Suprapubic skin (tissue), 4 donors: ENCODE results near the gene TGM3. TPM values are rescaled to one million over a fixed set of nuclear protein-coding genes. Genes with fewer than 3 reads are reported as not detected.
A peak's percentile ranks its signal among the peaks of the same experiment; 100 is the strongest.

Experiments used
- DNase-seq, 2 donors: peaks; one replicate each; pipeline ENCODE4 v3.0.0-alpha.2; 2019; ENCODE audit warnings: low spot score in 2 of 2
- H3K27ac ChIP-seq: fragments of 200-600 bp; sonication (generic); one replicate; pipeline ENCODE4 v1.5.1; 2019
- H3K27me3 ChIP-seq: fragments of 200-600 bp; sonication (generic); one replicate; pipeline ENCODE4 v1.5.1; 2019
- H3K36me3 ChIP-seq: fragments of 200-600 bp; sonication (generic); one replicate; pipeline ENCODE4 v1.5.1; 2019
- H3K4me1 ChIP-seq: fragments of 200-600 bp; sonication (generic); one replicate; pipeline ENCODE4 v1.5.1; 2019
- H3K4me3 ChIP-seq: fragments of 200-600 bp; sonication (generic); one replicate; pipeline ENCODE4 v1.5.1; 2019; ENCODE audit warnings: mild to moderate bottlenecking
- H3K9me3 ChIP-seq: fragments of 200-600 bp; sonication (generic); one replicate; pipeline ENCODE4 v1.5.1; 2019
- CTCF ChIP-seq, 2 donors: fragments of 200-600 bp in 1 of 2; fragments of 450-650 bp in 1 of 2; sonication (generic) in 1 of 2; IDR thresholded peaks; one replicate each; pipeline ENCODE4 v1.5.1; 2016 to 2019; ENCODE audit warnings: antibody characterized with exemption in 2 of 2, mild to moderate bottlenecking in 1 of 2, moderate library complexity in 1 of 2
- EP300 ChIP-seq: sonication (generic); formaldehyde crosslinking; IDR thresholded peaks from one replicate; pipeline ENCODE4 v1.6.1; 2017; ENCODE audit warnings: antibody characterized with exemption
- POLR2A ChIP-seq, 2 donors: fragments of 450-650 bp; IDR thresholded peaks; one replicate each; pipeline ENCODE4 v1.6.1; 2017; ENCODE audit warnings: antibody characterized with exemption in 2 of 2, mild to moderate bottlenecking in 2 of 2, moderate library complexity in 2 of 2
- POLR2AphosphoS5 ChIP-seq, 3 donors: sonication (generic); formaldehyde crosslinking; IDR thresholded peaks; one replicate each; pipeline ENCODE4 v1.6.1; 2017; ENCODE audit warnings: antibody characterized with exemption in 3 of 3
- WGBS: methylation state at CpG from one replicate; pipeline ENCODE4 v1.1.5; 2018; 5-methylcytosine and 5-hydroxymethylcytosine counted together
- total RNA-seq, 4 donors: library from RNA; depleted of rRNA; stranded (reverse); fragments of >200 nt; gene quantifications; one replicate each; pipeline ENCODE4 v1.1.0, GENCODE V29; 2016

Gene TGM3
- total RNA-seq, 4 donors from 2014 or later: 24.9 to 56.5 (median 44.8) TPM

DNA sequence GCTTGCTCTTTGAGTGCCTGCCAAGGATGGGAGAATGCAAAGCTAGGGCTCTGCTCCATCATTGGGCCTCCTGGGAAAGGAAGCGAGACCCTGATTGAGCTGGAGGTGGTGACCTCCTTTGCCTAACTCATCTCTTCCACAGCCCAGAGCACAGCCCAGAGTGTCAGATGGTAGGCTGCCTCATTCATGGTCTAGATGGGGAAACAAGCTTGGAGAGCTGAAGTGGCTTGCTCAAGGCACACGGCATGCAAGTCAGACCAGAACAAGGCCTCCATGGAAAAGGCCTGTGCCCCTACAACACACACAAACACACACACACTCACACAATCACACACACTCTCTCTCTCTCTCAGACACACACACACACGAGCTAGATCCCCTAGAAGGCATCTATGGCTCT lies 17.5 kb downstream of the TGM3 start:
- no peak overlapping the region for H3K27ac ChIP-seq
- 65% methylated on average over 3 of the region's 3 CpGs for WGBS
- DNase-seq: peak in 1 of 2 donors; percentile 18
- no peaks in the 10 kb centered on the region for H3K27me3 ChIP-seq
- no peaks in the 10 kb centered on the region for H3K36me3 ChIP-seq
- TF ChIP-seq EP300 (no peak), POLR2A (IDR thresholded peaks at IDR 0.05) (no peak), CTCF (IDR thresholded peaks at IDR 0.05) (no peak), POLR2AphosphoS5 (IDR thresholded peaks at IDR 0.05) (no peak)
- H3K9me3 ChIP-seq: no peaks in the 10 kb centered on the region
- H3K4me1 ChIP-seq: peaks cover 20% of the 10 kb centered on the region
- no peak overlapping the region for H3K4me3 ChIP-seq

- no peaks in the 10 kb centered on the region for H3K9me3 ChIP-seq
- peak overlapping the region; percentile 49 for H3K27ac ChIP-seq
Measured at GRCh38 chr20:2314759-2315439, 19.1 kb downstream of the TGM3 start.

GRCh38 chr20:2315440-2315778 lies 19.6 kb downstream of the TGM3 start:
- no peak overlapping the region for H3K4me3 ChIP-seq
- H3K4me1 ChIP-seq: peaks cover 20% of the 10 kb centered on the region
- 58% methylated on average over 1 of the region's 1 CpG for WGBS
- no peak for TF ChIP-seq EP300
- no peak for TF ChIP-seq POLR2AphosphoS5 (IDR thresholded peaks at IDR 0.05)
- no peak for TF ChIP-seq CTCF (IDR thresholded peaks at IDR 0.05)
- TF ChIP-seq POLR2A (IDR thresholded peaks at IDR 0.05): no peak
- no peak for DNase-seq
- H3K27ac ChIP-seq: no peak overlapping the region
- no peaks in the 10 kb centered on the region for H3K36me3 ChIP-seq
- no peaks in the 10 kb centered on the region for H3K27me3 ChIP-seq
- H3K9me3 ChIP-seq: no peaks in the 10 kb centered on the region

More at GRCh38 chr20:2314759-2315439, 19.1 kb downstream of the TGM3 start:
- WGBS: 22% methylated on average over 7 of the region's 8 CpGs
- TF ChIP-seq POLR2A (IDR thresholded peaks at IDR 0.05): no peak
- no peak for TF ChIP-seq EP300
- no peak for TF ChIP-seq CTCF (IDR thresholded peaks at IDR 0.05)
- TF ChIP-seq POLR2AphosphoS5 (IDR thresholded peaks at IDR 0.05): peak in 1 of 3 donors; percentile 24
- peaks cover 20% of the 10 kb centered on the region for H3K4me1 ChIP-seq
- no peak overlapping the region for H3K4me3 ChIP-seq
- H3K27me3 ChIP-seq: no peaks in the 10 kb centered on the region
- H3K36me3 ChIP-seq: no peaks in the 10 kb centered on the region
- DNase-seq: peak in 1 of 2 donors; percentile 71

DNA sequence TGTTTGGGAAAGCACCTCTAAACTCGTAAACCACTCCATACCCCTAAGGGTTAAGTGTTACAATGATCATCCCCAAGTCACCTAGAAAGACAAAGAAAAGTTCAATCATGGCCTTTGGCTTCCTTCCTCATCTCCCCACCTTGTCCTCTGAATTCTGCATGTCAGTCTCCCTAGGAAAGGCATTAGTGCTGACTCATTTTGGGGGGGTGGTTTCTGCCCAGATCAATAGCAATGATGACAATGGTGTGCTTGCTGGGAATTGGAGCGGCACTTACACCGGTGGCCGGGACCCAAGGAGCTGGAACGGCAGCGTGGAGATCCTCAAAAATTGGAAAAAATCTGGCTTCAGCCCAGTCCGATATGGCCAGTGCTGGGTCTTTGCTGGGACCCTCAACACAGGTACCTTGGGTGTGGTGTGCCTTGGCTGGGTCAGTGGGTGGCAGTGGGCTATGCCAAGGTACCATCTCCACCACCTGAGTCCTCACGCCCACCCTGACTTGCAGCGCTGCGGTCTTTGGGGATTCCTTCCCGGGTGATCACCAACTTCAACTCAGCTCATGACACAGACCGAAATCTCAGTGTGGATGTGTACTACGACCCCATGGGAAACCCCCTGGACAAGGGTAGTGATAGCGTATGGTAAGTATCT lies 21.2 kb downstream of the TGM3 start:
- H3K4me1 ChIP-seq: peaks cover 20% of the 10 kb centered on the region
- H3K27ac ChIP-seq: no peak overlapping the region
- H3K9me3 ChIP-seq: no peaks in the 10 kb centered on the region
- WGBS: 90% methylated on average over 14 of the region's 14 CpGs
- no peak for TF ChIP-seq CTCF (IDR thresholded peaks at IDR 0.05)
- no peak for TF ChIP-seq EP300
- no peak for TF ChIP-seq POLR2AphosphoS5 (IDR thresholded peaks at IDR 0.05)
- TF ChIP-seq POLR2A (IDR thresholded peaks at IDR 0.05): no peak
- no peak overlapping the region for H3K4me3 ChIP-seq
- no peaks in the 10 kb centered on the region for H3K36me3 ChIP-seq
- DNase-seq: no peak
- H3K27me3 ChIP-seq: no peaks in the 10 kb centered on the region

- 48% methylated on average over 6 of the region's 6 CpGs for WGBS
- DNase-seq: peak in 1 of 2 donors; percentile 48
- Histone ChIP-seq H3K4me1 (no peaks in the 10 kb centered on the region), H3K36me3 (no peaks in the 10 kb centered on the region), H3K9me3 (no peaks in the 10 kb centered on the region), H3K4me3 (no peak overlapping the region), H3K27me3 (peaks cover 3% of the 10 kb centered on the region), H3K27ac (no peak overlapping the region)
- no peak for TF ChIP-seq CTCF (IDR thresholded peaks at IDR 0.05)
- no peak for TF ChIP-seq POLR2A (IDR thresholded peaks at IDR 0.05)
- TF ChIP-seq EP300: no peak
- TF ChIP-seq POLR2AphosphoS5 (IDR thresholded peaks at IDR 0.05): no peak
Measured at GRCh38 chr20:2320813-2321658, 25.2 kb downstream of the TGM3 start.
